ENCODE results near the gene RBM17. TPM values are rescaled to one million over a fixed set of nuclear protein-coding genes. Genes with fewer than 3 reads are reported as not detected.

Gene RBM17
- total and polyA plus RNA-seq, 2 of the 13 experiments (the other 11 are each of a cell fraction or from before 2014, with no cell fraction given) = 30.7 to 77.5 TPM

GRCh38 chr10:6109444-6109775, 20.6 kb downstream of the RBM17 start:
- DNase-seq (ENCODE audit: low spot score) (no peak), ATAC-seq (no peak), FAIRE-seq (no peak)
- TF ChIP-seq NFYB (CRISPR knock-in tag; IDR thresholded peaks at IDR 0.05) (no peak), ELF3 (CRISPR knock-in tag; IDR thresholded peaks at IDR 0.05) (no peak), ZNF34 (CRISPR knock-in tag; IDR thresholded peaks at IDR 0.05; ENCODE audit: borderline replicate concordance) (no peak), ZNF619 (CRISPR knock-in tag; IDR thresholded peaks at IDR 0.05) (no peak), ZNF430 (CRISPR knock-in tag; IDR thresholded peaks at IDR 0.05) (no peak), ZNF678 (CRISPR knock-in tag; IDR thresholded peaks at IDR 0.05) (no peak), CTCF (CRISPR knock-in tag; IDR thresholded peaks at IDR 0.05) (no peak), ZNF496 (CRISPR knock-in tag; IDR thresholded peaks at IDR 0.05; ENCODE audit: insufficient replicate concordance) (no peak), KIAA2018 (CRISPR knock-in tag; IDR thresholded peaks at IDR 0.05; ENCODE audit: borderline replicate concordance) (no peak), BCL3 (CRISPR knock-in tag; IDR thresholded peaks at IDR 0.05) (no peak), HINFP (CRISPR knock-in tag; IDR thresholded peaks at IDR 0.05; ENCODE audit: low read depth) (no peak)
- H3K4me3 ChIP-seq (replicated peaks in 1 of 3; ENCODE audit: insufficient read depth in 1 of 3, low read depth in 2 of 3, low read length in 3 of 3) = no peak overlapping the region
- WGBS (ENCODE audit: low lambda C conversion rate) = 92% methylated on average over 7 of the region's 7 CpGs
- H3K4me2 ChIP-seq (ENCODE audit: low read depth, low read length) = no peak overlapping the region
- no peak overlapping the region for H3K9ac ChIP-seq (ENCODE audit: insufficient read depth, low read depth, low read length)
- peaks cover 10% of the 10 kb centered on the region for H3K4me1 ChIP-seq (ENCODE audit: insufficient read depth, low read length)
- no peak overlapping the region for H2AFZ ChIP-seq (ENCODE audit: low read length)
- intact Hi-C loops (cut with micrococcal nuclease; ENCODE audit: unreplicated experiment) (loop anchor here (1.0 kb wide), 3 partner anchors 42 to 292 kb away; no protein-coding TSS in a partner anchor), in situ Hi-C loops (cut with HindIII; ENCODE audit: extremely low pct_ligation_motif_present, low pct_unique_long_range_greater_than_20kb) (loop anchor here (5.0 kb wide), 1 partner anchor 298 kb away; no protein-coding TSS in a partner anchor)
- H3K9me3 ChIP-seq (ENCODE audit: low read length) = no peaks in the 10 kb centered on the region
- peaks cover 32 to 89% of the 10 kb centered on the region in 2 experiments for H3K36me3 ChIP-seq (replicated peaks in 1 of 2; ENCODE audit: control insufficient read depth in 1 of 2, insufficient read depth in 2 of 2, low read length in 2 of 2)
- no peak overlapping the region for H3K27ac ChIP-seq (ENCODE audit: extremely low read length, insufficient read depth, low read length)
- POLR2A ChIA-PET = no interaction called here
- peaks cover 8% of the 10 kb centered on the region; the same call in 1 of the 2 replicates for H4K20me1 ChIP-seq (ENCODE audit: insufficient read depth, low read length)
- peaks cover 6% of the 10 kb centered on the region for H3K79me2 ChIP-seq (ENCODE audit: insufficient read depth, low read length)
- CTCF ChIA-PET (ENCODE audit: low intra/inter-chr PET ratio, low total read pairs) = interaction anchor here (1.8 to 2.1 kb wide), 3 partner anchors 21 to 292 kb away, joined by 4 to 25 read pairs (median 14); partner anchors contain the start of gene RBM17
- BruUV-seq (replicated peaks) = no TSS peak
- no peaks in the 10 kb centered on the region for H3K27me3 ChIP-seq (ENCODE audit: control insufficient read depth in 1 of 2, insufficient read depth in 2 of 2, low read length in 2 of 2)

Data from HepG2 (cell line).